Aorta (tissue), 5 donors: ENCODE results near the gene FBXW11. TPM values are rescaled to one million over a fixed set of nuclear protein-coding genes. Genes with fewer than 3 reads are reported as not detected.

Experiments
- ATAC-seq: fragments of 200-7000 bp; cut with Tn5 transposase; one replicate; pipeline ENCODE4 v1.9.1; 2022; ENCODE audit warnings: moderate library complexity; ENCODE audit not compliant: low FRiP score
- DNase-seq, 2 donors: peaks; one replicate each; pipeline ENCODE4 v3.0.0-alpha.2; 2020
- H3K27ac ChIP-seq, 2 donors: one replicate each; pipeline ENCODE4 v1.5.1; 2013; ENCODE audit warnings: low read length in 2 of 2, mild to moderate bottlenecking in 2 of 2, moderate library complexity in 2 of 2, control low read depth in 1 of 2, inconsistent platforms in 1 of 2, low read depth in 1 of 2
- H3K27me3 ChIP-seq, 2 donors: one replicate each; pipeline ENCODE4 v1.6.1; 2013; ENCODE audit warnings: control low read depth in 1 of 2, low read length in 1 of 2, mild to moderate bottlenecking in 1 of 2, moderate library complexity in 1 of 2; ENCODE audit not compliant: insufficient read depth in 2 of 2, control insufficient read depth in 1 of 2
- H3K36me3 ChIP-seq, 2 donors: one replicate each; pipeline ENCODE4 v1.6.1; 2013; ENCODE audit warnings: control low read depth in 1 of 2, low read length in 1 of 2, mild to moderate bottlenecking in 1 of 2; ENCODE audit not compliant: insufficient read depth in 2 of 2, control insufficient read depth in 1 of 2
- H3K4me1 ChIP-seq, 2 donors: one replicate each; pipeline ENCODE4 v1.6.1; 2013; ENCODE audit warnings: low read length in 2 of 2, control low read depth in 1 of 2, mild to moderate bottlenecking in 1 of 2, moderate library complexity in 1 of 2; ENCODE audit not compliant: insufficient read depth in 2 of 2, control insufficient read depth in 1 of 2
- H3K4me3 ChIP-seq, 2 donors: one replicate each; pipeline ENCODE4 v1.5.1; 2013; ENCODE audit warnings: low read length in 2 of 2, control low read depth in 1 of 2, mild to moderate bottlenecking in 1 of 2
- H3K9me3 ChIP-seq: one replicate; pipeline ENCODE4 v1.6.1; 2013; ENCODE audit warnings: mild to moderate bottlenecking, low read length; ENCODE audit not compliant: control insufficient read depth
- WGBS, 2 donors: extraction: QIAGEN DNeasy Blood & Tissue Kit; methylation state at CpG; one replicate each; pipeline ENCODE4 v1.1.7; 2013; 5-methylcytosine and 5-hydroxymethylcytosine counted together
- intact Hi-C, 2 donors: fragments of 100-400 bp; cut with DNase I; formaldehyde crosslinking; loops; one replicate each; pipeline versions ENCODE4 v1.14.2 to v1.15.0; 2022
- polyA plus RNA-seq, 2 donors: library from polyadenylated mRNA; stranded (reverse); fragments of 200-250 nt; gene quantifications; one replicate each; pipeline ENCODE4 v1.2.3, GENCODE V29; 2013
- total RNA-seq, 2 donors: library from RNA; stranded (reverse); fragmentation: NEBNext Ultra II Directional; extraction: Animal tissue kit (Norgen Biotek cat#: 25700); gene quantifications; one replicate each; pipeline ENCODE4 v1.2.1, GENCODE V29; 2021
- donor health status: healthy with polysubstance abuse.
- donor health status: Bipolar disorder and iron deficiency.
- donor health status: DM: no; HTN: no; CAD: no.
- donor health status: DM: no; HTN: no; CAD: no.
- donor health status: DM: yes; HTN: yes; CAD: no.

FBXW11 gene
- total and polyA plus RNA-seq, 4 donors = 13.5 to 64.0 (median 40.9) TPM

DNA sequence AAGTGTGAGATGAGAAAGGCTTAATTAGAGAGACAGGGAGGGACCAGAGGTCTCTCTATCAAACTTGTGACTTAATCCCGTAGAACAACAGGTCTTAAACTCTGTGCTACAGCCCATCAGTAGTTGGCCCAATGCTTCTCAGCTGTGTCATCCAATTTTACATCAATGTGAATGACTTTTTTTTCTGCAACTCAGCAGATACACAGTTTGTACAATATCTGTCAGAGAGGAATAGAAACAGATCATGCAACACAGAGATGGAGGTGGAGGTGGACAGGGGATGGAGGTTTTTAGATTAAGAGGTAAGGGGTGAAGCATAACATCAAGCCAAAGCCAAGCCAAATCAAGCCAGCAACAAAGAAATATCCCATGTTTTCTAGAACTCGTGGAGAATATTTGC lies 43.0 kb downstream of the FBXW11 start:
- H3K4me1 ChIP-seq = no peaks in the 10 kb centered on the region
- intact Hi-C loops = no loop called here
- ATAC-seq (no peak), DNase-seq (no peak)
- 64 to 74% methylated on average over 2 of the region's 2 CpGs for WGBS, 2 donors
- no peaks in the 10 kb centered on the region for H3K27me3 ChIP-seq
- no peaks in the 10 kb centered on the region for H3K36me3 ChIP-seq
- no peak overlapping the region for H3K4me3 ChIP-seq
- no peaks in the 10 kb centered on the region for H3K9me3 ChIP-seq
- H3K27ac ChIP-seq = no peak overlapping the region

DNA sequence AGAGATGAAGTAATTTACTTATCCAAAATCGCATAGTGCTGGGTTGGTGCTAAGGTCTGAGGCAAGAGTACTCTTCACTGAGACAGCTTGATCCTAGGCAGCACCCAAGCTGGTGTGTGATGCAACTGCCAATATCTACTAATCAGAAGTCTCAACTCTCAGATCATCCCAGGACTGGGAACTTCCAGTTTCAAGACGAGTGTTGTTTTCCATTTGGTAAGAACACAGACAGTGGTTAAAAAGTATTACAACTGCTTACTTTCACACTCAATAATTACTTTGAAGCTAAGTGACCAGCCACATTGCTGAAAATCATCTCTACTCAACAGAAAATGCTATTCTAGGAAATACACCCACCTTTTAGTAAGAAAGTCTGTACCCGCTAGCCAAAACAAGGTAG lies 45.3 kb downstream of the FBXW11 start:
- WGBS, 2 donors = 82 to 88% methylated on average over 3 of the region's 3 CpGs
- Histone ChIP-seq H3K4me3 (no peak overlapping the region), H3K36me3 (no peaks in the 10 kb centered on the region), H3K9me3 (no peaks in the 10 kb centered on the region), H3K27ac (no peak overlapping the region), H3K4me1 (peaks cover 2 to 14% of the 10 kb centered on the region in 2 donors), H3K27me3 (no peaks in the 10 kb centered on the region)
- intact Hi-C loops = no loop called here
- DNase-seq (no peak), ATAC-seq (peak; percentile 38)

DNA sequence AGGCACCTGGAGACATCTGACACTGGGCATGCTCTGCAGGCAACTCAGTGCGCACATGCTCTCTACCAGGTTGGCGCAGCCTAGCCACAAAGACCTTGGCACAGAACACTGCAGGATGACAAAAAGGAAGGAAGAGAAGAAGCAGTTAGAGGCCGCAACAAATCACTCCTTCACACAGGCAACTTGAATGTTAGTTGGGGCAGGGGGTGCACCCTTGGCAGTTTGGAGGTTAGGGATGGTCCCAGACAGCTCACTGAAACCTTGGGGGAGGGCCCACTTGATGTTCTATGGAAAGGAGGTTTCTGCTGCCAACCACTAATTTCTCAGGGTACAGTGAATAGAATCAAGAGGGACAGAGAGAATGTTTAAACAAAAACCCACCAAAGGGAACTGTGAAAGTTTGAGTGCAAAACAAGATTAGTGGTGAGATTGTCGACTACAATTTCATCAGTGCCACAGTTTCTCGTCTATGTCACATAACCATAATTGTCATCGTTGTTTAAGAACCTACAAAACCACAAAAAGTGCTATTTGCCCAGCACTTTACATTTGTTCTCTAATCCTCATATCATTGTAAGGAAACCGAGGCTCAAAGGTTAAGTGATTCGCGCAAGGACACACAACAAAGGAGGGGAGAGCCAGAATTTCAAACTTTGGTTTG lies 48.7 kb downstream of the FBXW11 start:
- Histone ChIP-seq H3K4me1 (peaks cover 4 to 28% of the 10 kb centered on the region in 2 donors), H3K9me3 (no peaks in the 10 kb centered on the region), H3K36me3 (no peaks in the 10 kb centered on the region), H3K27me3 (no peaks in the 10 kb centered on the region), H3K4me3 (no peak overlapping the region), H3K27ac (no peak overlapping the region)
- DNase-seq (no peak), ATAC-seq (no peak)
- intact Hi-C loops = no loop called here
- 87 to 89% methylated on average over 9 of the region's 9 CpGs for WGBS, 2 donors

DNA sequence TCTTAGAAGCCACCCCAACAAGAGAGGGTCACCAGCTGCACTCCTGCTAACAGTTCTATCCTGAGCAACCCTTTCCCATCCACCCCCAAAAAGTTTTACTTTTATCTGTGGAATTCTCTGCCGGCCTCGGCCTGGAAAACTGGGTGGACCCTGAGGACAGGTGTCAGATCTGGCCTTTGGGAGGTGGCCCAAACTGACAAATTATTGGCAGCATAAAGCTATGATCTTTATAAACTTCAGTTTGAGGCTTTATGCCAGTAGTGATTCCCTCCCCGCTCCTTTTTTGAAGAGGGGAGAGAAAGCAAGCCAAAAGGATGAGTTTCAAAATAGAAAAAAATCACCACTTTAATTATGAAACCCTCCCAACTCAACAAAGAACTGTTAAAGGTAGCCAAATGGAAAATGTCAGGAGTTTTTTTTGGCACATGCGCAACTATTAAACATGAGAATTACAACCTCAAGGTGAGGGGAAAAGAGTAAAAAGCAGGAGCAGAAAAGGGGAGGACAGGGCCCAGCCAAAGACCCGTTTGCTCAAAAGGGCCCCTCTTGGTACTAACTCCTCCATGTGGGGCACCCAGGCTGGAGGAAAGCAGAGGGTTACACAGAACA lies 49.4 kb downstream of the FBXW11 start:
- Histone ChIP-seq H3K27ac (peak overlapping the region; percentile 30 to 39), H3K27me3 (no peaks in the 10 kb centered on the region), H3K9me3 (no peaks in the 10 kb centered on the region), H3K36me3 (no peaks in the 10 kb centered on the region), H3K4me3 (no peak overlapping the region), H3K4me1 (peaks cover 5 to 28% of the 10 kb centered on the region in 2 donors)
- ATAC-seq (no peak), DNase-seq (no peak)
- WGBS, 2 donors = 28 to 29% methylated on average over 5 of the region's 5 CpGs
- intact Hi-C loops = no loop called here

DNA sequence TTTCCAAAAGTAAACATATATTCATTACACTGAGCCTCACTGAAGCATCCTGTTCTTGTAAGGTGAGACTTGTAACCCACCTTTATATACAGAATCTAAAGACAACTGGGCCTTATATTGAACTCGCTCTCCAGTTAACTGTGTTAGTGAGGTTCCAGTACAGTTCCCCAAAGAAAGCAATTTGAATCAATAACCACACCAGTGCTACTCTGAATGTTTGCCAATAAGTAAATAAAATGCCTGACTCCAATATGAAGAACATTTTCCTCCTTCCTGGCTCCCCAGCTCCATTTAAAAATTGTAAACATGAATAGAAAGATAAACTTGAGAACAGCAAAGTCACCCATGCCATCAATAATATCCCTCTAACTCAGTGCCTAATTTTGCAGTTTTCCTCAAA lies 50.1 kb downstream of the FBXW11 start:
- Histone ChIP-seq H3K4me1 (peaks cover 6 to 28% of the 10 kb centered on the region in 2 donors), H3K9me3 (no peaks in the 10 kb centered on the region)

DNA sequence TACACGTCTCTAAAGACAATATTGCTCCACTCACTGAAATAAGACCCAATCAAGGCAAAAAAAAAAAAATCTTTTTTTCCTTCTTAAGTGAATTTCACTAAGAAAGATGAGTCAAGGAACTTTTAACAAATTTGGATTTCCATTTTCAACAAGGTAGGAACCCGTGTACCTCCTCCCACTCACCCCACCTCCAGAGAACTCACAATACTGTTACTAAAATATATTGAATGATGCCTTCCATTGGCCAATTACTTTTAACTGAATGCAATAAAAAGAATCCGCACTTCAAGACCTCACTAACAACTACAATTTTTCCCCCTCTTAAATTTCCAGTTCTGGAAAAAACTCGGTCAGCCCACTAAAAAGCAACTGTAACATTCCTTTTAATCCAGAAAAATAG lies 50.7 kb downstream of the FBXW11 start:
- intact Hi-C loops = no loop called here
- no peak for ATAC-seq
- Histone ChIP-seq H3K9me3 (no peaks in the 10 kb centered on the region), H3K27ac (no peak overlapping the region), H3K4me3 (no peak overlapping the region), H3K36me3 (no peaks in the 10 kb centered on the region), H3K27me3 (no peaks in the 10 kb centered on the region), H3K4me1 (peaks cover 6 to 28% of the 10 kb centered on the region in 2 donors)
- 76 to 80% methylated on average over 4 of the region's 4 CpGs for WGBS, 2 donors
- no peak for DNase-seq

More for the DNA sequence above, 50.1 kb downstream of the FBXW11 start:
- Histone ChIP-seq H3K4me3 (no peak overlapping the region), H3K27ac (no peak overlapping the region), H3K36me3 (no peaks in the 10 kb centered on the region), H3K27me3 (no peaks in the 10 kb centered on the region)
- intact Hi-C loops = no loop called here
- ATAC-seq = no peak
- no peak for DNase-seq
- 83 to 84% methylated on average over 1 of the region's 1 CpG for WGBS, 2 donors

DNA sequence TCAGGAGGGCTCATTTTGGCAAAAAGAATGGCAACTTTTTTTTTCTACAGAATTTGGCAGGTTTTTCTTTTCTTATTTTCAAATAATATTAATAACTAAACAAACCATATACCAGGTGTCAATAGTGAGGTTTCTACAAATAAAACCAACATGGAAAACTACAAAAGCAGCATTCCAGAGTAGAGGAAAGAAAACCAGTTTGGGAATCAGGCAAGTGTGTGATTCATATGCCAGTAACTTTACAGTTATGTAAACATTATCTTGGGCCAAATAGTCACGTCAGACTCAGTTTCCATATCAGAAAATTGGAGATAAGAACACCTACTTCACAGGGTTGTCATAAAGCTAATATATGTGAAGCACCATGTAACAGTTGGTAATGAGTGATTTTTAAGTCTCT lies 51.7 kb downstream of the FBXW11 start:
- no peak overlapping the region for H3K4me3 ChIP-seq
- WGBS, 2 donors = 0 to 1% methylated on average over 1 of the region's 1 CpG
- H3K27me3 ChIP-seq = no peaks in the 10 kb centered on the region
- no peak for ATAC-seq
- no peak for DNase-seq
- peaks cover 6 to 28% of the 10 kb centered on the region in 2 donors for H3K4me1 ChIP-seq
- no peaks in the 10 kb centered on the region for H3K36me3 ChIP-seq
- no peak overlapping the region for H3K27ac ChIP-seq
- intact Hi-C loops = no loop called here
- H3K9me3 ChIP-seq = no peaks in the 10 kb centered on the region

DNA sequence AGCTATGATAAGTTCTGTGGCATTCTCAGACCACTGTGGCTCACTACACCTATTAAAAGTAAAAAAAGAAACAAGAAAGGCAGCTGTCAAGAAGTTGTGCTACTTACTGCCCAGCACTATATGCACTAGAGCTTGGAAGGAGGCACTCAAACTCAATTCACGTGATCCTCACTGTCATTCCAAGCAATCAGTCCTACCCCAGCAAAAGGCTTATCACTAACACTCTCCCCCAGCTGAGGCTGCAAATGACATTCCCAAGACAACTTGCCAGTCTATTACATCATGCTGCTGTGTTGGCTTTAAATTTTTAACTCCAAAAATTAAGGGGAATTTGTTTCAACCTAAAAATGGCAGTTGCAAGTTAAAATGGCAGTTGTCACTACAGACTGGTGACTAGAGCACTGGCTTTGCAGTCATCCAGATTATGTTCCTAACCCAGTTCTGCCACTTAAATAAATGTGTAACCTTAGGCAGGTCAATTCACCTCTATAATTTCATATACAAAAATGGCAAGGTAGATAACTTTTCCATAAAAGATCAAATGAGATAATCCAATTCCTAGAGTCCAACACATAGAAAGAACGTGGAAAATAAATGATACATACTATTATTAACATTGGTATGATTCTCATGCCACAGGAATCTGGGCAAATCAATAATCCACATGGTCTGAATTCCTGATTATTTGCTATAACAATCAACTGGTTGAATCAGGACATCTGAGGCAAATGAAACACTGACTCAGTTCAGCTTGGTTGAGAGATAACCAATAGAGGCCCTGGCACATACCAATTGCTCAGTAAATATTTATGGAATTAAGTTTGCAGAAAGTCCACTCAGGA lies 52.4 kb downstream of the FBXW11 start:
- Histone ChIP-seq H3K27ac (no peak overlapping the region), H3K36me3 (no peaks in the 10 kb centered on the region), H3K9me3 (no peaks in the 10 kb centered on the region)

More for the DNA sequence above, 52.4 kb downstream of the FBXW11 start:
- intact Hi-C loops = no loop called here
- peaks cover 6 to 28% of the 10 kb centered on the region in 2 donors for H3K4me1 ChIP-seq
- DNase-seq (no peak), ATAC-seq (no peak)
- H3K4me3 ChIP-seq = no peak overlapping the region
- 12 to 26% methylated on average over 2 of the region's 2 CpGs for WGBS, 2 donors
- no peaks in the 10 kb centered on the region for H3K27me3 ChIP-seq
